ENCODE data around the gene ASNSD1. TPM values are rescaled to one million over a fixed set of nuclear protein-coding genes. Genes with fewer than 3 reads are reported as not detected.

Gene ASNSD1
- total and polyA plus RNA-seq, 12 donors = 25.9 to 46.7 (median 30.8) TPM

DNA sequence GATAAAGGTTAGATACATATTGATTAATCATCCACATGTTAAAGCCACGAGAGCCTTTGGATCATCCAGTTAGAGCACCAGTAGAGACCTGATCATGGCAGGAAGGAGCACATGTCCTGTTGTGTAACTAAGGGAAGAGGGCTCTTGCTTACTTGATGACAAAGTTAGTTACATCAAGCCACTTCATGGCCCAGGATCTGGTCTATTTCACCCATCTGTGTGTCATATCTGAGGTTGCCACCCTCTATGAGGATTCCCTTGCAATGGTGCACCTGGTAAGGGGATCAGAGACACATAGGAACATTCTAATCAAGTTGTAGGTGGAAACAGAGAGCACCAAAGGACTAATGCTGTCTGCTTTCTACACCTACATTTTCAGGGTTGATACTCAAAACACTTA lies 19.9 kb downstream of the ASNSD1 start:
- Histone ChIP-seq H3K4me3 (no peak overlapping the region), H3K9me3 (peaks cover 0 to 21% (median 6%) of the 10 kb centered on the region in 11 donors), H3K4me1 (peaks cover 0 to 35% (median 10%) of the 10 kb centered on the region in 9 donors), H3K27me3 (no peaks in the 10 kb centered on the region), H3K36me3 (no peaks in the 10 kb centered on the region), H3K27ac (no peak overlapping the region)
- TF ChIP-seq, protein P1, sequence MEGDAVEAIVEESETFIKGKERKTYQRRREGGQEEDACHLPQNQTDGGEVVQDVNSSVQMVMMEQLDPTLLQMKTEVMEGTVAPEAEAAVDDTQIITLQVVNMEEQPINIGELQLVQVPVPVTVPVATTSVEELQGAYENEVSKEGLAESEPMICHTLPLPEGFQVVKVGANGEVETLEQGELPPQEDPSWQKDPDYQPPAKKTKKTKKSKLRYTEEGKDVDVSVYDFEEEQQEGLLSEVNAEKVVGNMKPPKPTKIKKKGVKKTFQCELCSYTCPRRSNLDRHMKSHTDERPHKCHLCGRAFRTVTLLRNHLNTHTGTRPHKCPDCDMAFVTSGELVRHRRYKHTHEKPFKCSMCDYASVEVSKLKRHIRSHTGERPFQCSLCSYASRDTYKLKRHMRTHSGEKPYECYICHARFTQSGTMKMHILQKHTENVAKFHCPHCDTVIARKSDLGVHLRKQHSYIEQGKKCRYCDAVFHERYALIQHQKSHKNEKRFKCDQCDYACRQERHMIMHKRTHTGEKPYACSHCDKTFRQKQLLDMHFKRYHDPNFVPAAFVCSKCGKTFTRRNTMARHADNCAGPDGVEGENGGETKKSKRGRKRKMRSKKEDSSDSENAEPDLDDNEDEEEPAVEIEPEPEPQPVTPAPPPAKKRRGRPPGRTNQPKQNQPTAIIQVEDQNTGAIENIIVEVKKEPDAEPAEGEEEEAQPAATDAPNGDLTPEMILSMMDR (IDR thresholded peaks at IDR 0.05) = no peak
- ATAC-seq (no peak), DNase-seq (no peak)
- 95 to 96% methylated on average over 1 of the region's 1 CpG for WGBS, 2 donors
- intact Hi-C loops (cut with DNase I) = no loop called here

DNA sequence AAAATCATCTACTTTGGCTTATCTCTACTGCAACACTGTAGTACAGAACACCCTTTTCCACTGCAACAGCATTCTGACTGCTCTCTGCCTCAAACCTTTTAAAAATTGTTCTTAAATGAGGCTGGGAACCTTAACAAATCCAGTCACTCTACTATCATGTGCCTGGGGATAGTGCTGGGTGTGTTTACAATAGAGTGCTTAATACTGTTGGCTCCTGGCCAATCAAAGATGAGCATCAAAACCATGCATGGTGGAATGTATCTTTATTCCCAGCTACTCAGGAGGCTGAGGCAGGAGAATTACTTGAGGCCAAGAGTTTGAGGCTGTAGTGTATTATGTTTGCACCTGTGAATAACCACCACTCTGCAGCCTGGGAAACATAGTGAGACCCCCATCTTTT lies 20.6 kb downstream of the ASNSD1 start:
- DNase-seq (no peak), ATAC-seq (no peak)
- no peaks in the 10 kb centered on the region for H3K27me3 ChIP-seq
- H3K4me1 ChIP-seq = peaks cover 0 to 32% (median 11%) of the 10 kb centered on the region in 9 donors
- peaks cover 0 to 21% (median 6%) of the 10 kb centered on the region in 11 donors for H3K9me3 ChIP-seq
- intact Hi-C loops (cut with DNase I) = no loop called here
- H3K36me3 ChIP-seq = no peaks in the 10 kb centered on the region
- TF ChIP-seq, protein P1 (IDR thresholded peaks at IDR 0.05) = no peak
- no peak overlapping the region for H3K4me3 ChIP-seq
- no peak overlapping the region for H3K27ac ChIP-seq

DNA sequence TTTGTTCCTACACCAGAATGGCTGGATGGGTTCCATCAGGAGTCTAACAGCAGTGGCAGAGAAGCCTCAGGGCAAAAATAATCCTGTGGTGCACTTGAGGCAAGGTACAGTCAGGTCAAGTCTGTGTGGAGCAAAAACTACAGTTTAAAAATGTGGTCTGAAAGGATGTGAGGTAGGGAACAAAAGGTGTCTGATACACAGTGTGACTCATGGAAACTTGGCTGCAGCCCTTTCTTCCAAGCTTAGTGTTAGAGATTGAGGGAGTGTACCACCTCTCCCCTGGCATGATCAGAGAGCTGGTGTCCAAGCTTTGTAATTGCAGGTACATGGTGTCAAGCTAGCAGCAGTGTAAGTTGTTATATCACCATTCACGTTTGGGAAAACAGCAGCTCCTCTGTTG lies 22.1 kb downstream of the ASNSD1 start:
- DNase-seq = no peak
- H3K36me3 ChIP-seq = no peaks in the 10 kb centered on the region
- ATAC-seq = peak in 1 of 8 donors; percentile 47
- no peak overlapping the region for H3K4me3 ChIP-seq
- intact Hi-C loops (cut with DNase I) = no loop called here
- peaks cover 0 to 15% (median 5%) of the 10 kb centered on the region in 11 donors for H3K9me3 ChIP-seq
- whole genome bisulfite sequencing, 2 donors = 52 to 54% methylated on average over 1 of the region's 1 CpG
- H3K27ac ChIP-seq = no peak overlapping the region
- peaks cover 0 to 32% (median 11%) of the 10 kb centered on the region in 9 donors for H3K4me1 ChIP-seq
- H3K27me3 ChIP-seq = no peaks in the 10 kb centered on the region
- TF ChIP-seq, protein P1 (IDR thresholded peaks at IDR 0.05) = no peak

DNA sequence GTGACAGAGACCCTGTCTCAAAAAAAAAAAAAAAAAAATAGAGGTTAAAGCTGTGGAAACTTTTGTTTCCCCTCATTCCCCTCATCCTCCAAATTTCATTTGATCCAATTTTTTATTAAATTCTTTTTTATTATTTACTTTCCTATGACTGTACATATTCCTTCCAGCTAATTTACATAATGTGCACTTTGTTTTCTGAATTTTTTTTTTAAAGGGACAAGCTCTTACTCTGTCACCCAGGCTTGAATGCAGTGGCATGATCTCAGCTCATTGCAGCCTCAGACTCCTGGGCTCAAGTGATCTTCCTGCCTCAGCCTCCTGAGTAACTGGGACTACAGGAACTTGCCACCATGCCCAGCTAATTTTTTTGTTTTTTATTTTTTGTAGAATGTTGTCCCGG lies 23.6 kb downstream of the ASNSD1 start:
- H3K4me3 ChIP-seq = no peak overlapping the region
- ATAC-seq = no peak
- 49 to 56% methylated on average over 1 of the region's 1 CpG for WGBS, 2 donors

More for the DNA sequence above, 23.6 kb downstream of the ASNSD1 start:
- Histone ChIP-seq H3K27ac (no peak overlapping the region), H3K9me3 (peaks cover 0 to under 1% (median 0%) of the 10 kb centered on the region in 11 donors), H3K4me1 (peaks cover 0 to 24% (median 11%) of the 10 kb centered on the region in 9 donors), H3K27me3 (no peaks in the 10 kb centered on the region), H3K36me3 (peaks cover 0 to 3% (median 0%) of the 10 kb centered on the region in 9 donors)
- DNase-seq = no peak
- TF ChIP-seq, protein P1 (IDR thresholded peaks at IDR 0.05) = no peak
- intact Hi-C loops (cut with DNase I) = no loop called here
